Panc1 (cell line): ENCODE measurements around the gene MARCHF9. TPM values are rescaled to one million over a fixed set of nuclear protein-coding genes. Genes with fewer than 3 reads are reported as not detected.
A peak's percentile ranks its signal among the peaks of the same experiment; 100 is the strongest.

Experiments used
- ATAC-seq: fragments of 200-7000 bp; cut with Tn5 transposase; 2 replicates; pipeline ENCODE4 v1.9.1; 2020; ENCODE audit warnings: mild to moderate bottlenecking, moderate library complexity
- BruUV-seq: library from RNA; stranded (reverse); fragments of 400-500 nt; replicated peaks from 2 replicates; lab custom pipeline; 2021; lab: Mats Ljungman, UMichigan
- CTCF ChIA-PET: fragments of 300-600 bp; sonication (Branson Sonifier 250); formaldehyde crosslinking; loops from one replicate; lab custom pipeline; 2022; ENCODE audit warnings: antibody characterized with exemption; lab: Charles Lee
- POLR2A ChIA-PET: fragments of 300-600 bp; sonication (Branson Sonifier 250); formaldehyde crosslinking; loops from one replicate; lab custom pipeline; 2022; ENCODE audit warnings: antibody characterized with exemption; lab: Charles Lee
- DNase-seq: peaks from one replicate; pipeline ENCODE4 v3.0.0-alpha.2; 2010; ENCODE audit warnings: low read depth, low spot score
- H3K27ac ChIP-seq: 2 replicates; pipeline ENCODE4 v1.5.1; 2011; ENCODE audit warnings: mild to moderate bottlenecking, low read length, inconsistent platforms
- H3K27me3 ChIP-seq: fragments of 200-500 bp; sonication (Bioruptor generic); 2 replicates; pipeline ENCODE4 v1.6.0; 2014; ENCODE audit warnings: low read length, inconsistent platforms; ENCODE audit not compliant: control insufficient read depth, insufficient read depth
- H3K36me3 ChIP-seq: fragments of 200-500 bp; sonication (Bioruptor generic); 2 replicates; pipeline ENCODE4 v1.5.1; 2014; ENCODE audit warnings: inconsistent platforms, mild to moderate bottlenecking, low read length, moderate library complexity; ENCODE audit not compliant: control insufficient read depth, insufficient read depth
- H3K4me1 ChIP-seq: 2 replicates; pipeline ENCODE4 v1.5.1; 2011; ENCODE audit warnings: inconsistent platforms, mild to moderate bottlenecking, low read length, moderate library complexity; ENCODE audit not compliant: control insufficient read depth, insufficient read depth
- H3K4me3 ChIP-seq, 2 experiments: 2 replicates each; pipeline ENCODE4 v1.5.1; 2011 to 2012; ENCODE audit warnings: low read depth in 2 of 2, low read length in 2 of 2, mild to moderate bottlenecking in 2 of 2, inconsistent platforms in 1 of 2, moderate library complexity in 1 of 2
- H3K9me3 ChIP-seq: fragments of 200-500 bp; sonication (Bioruptor generic); 2 replicates; pipeline ENCODE4 v1.5.1; 2014; ENCODE audit warnings: low read depth, mild to moderate bottlenecking, inconsistent platforms, low read length, moderate library complexity; ENCODE audit not compliant: control insufficient read depth, insufficient read depth
- POLR2AphosphoS5 ChIP-seq: IDR thresholded peaks from 2 replicates; pipeline ENCODE4 v1.6.1; 2012; ENCODE audit warnings: mild to moderate bottlenecking, low read depth, low read length, moderate library complexity
- REST ChIP-seq, 2 experiments: IDR thresholded peaks; 2 replicates each; pipeline ENCODE4 v1.6.1; 2011 to 2012; ENCODE audit warnings: low read depth in 2 of 2, control low read depth in 1 of 2, low read length in 1 of 2, mild to moderate bottlenecking in 1 of 2, moderate library complexity in 1 of 2; ENCODE audit not compliant: insufficient read depth in 1 of 2
- SIN3A ChIP-seq: IDR thresholded peaks from 2 replicates; pipeline ENCODE4 v1.6.1; 2012; ENCODE audit warnings: low read depth, mild to moderate bottlenecking, low read length, moderate library complexity, borderline replicate concordance; ENCODE audit not compliant: insufficient read depth
- TCF7L2 ChIP-seq: IDR thresholded peaks from 2 replicates; pipeline ENCODE4 v1.6.1; 2011; ENCODE audit warnings: mild to moderate bottlenecking, low read depth, low read length, inconsistent platforms
- in situ Hi-C: cut with HindIII; loops from 2 replicates; pipeline ENCODE4 v1.10.0; 2016; ENCODE audit warnings: low sequenced_read_pairs, low pct_unique_long_range_greater_than_20kb
- intact Hi-C: fragments of 100-400 bp; cut with micrococcal nuclease; formaldehyde crosslinking; loops from one replicate; pipeline ENCODE4 v1.10.0; 2022; ENCODE audit not compliant: unreplicated experiment
- total RNA-seq: library from RNA; stranded (reverse); gene quantifications from one replicate; pipeline ENCODE4 v1.2.1, GENCODE V29; 2021; ENCODE audit not compliant: unreplicated experiment
- TF ChIP-seq, protein P1 (sequence below): fragments of 450-650 bp; IDR thresholded peaks from 2 replicates; pipeline ENCODE4 v1.5.1; 2017; ENCODE audit warnings: mild to moderate bottlenecking

The MARCHF9 gene
- total RNA-seq, 1 experiment from 2014 or later = 2.3 TPM

DNA sequence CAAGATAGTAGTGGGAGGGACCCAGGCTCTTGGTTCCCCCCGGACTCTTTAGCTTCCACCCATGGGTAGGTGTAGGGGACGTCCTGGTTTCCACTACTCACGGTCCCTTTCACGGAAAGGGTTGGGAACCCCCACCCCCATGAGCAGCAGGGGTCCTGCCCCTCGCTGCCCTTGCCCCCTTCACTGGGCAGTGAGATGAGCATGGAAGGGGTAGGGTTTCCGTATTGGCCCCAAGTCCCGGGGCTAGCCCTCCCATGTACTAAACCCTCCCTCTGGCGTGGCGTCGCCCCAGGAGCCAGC, 29.1 kb upstream of the MARCHF9 start:
- TF ChIP-seq, protein P1, sequence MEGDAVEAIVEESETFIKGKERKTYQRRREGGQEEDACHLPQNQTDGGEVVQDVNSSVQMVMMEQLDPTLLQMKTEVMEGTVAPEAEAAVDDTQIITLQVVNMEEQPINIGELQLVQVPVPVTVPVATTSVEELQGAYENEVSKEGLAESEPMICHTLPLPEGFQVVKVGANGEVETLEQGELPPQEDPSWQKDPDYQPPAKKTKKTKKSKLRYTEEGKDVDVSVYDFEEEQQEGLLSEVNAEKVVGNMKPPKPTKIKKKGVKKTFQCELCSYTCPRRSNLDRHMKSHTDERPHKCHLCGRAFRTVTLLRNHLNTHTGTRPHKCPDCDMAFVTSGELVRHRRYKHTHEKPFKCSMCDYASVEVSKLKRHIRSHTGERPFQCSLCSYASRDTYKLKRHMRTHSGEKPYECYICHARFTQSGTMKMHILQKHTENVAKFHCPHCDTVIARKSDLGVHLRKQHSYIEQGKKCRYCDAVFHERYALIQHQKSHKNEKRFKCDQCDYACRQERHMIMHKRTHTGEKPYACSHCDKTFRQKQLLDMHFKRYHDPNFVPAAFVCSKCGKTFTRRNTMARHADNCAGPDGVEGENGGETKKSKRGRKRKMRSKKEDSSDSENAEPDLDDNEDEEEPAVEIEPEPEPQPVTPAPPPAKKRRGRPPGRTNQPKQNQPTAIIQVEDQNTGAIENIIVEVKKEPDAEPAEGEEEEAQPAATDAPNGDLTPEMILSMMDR = no peak
- TF ChIP-seq REST (IDR thresholded peaks at IDR 0.05; ENCODE audit: insufficient read depth in 1 of 2, low read depth in 2 of 2, low read length in 1 of 2) = no peak
- no peak for TF ChIP-seq SIN3A
- TF ChIP-seq TCF7L2 = no peak
- TF ChIP-seq POLR2AphosphoS5 = no peak
- intact Hi-C loops = no loop called here
- in situ Hi-C loops = no loop called here
- Histone ChIP-seq H3K9me3 (no peaks in the 10 kb centered on the region), H3K27ac (peak overlapping the region; percentile 82), H3K27me3 (no peaks in the 10 kb centered on the region), H3K4me3 (peak overlapping the region; percentile 93), H3K36me3 (no peaks in the 10 kb centered on the region), H3K4me1 (peaks cover 4% of the 10 kb centered on the region; the same call in 1 of the 2 replicates)
- BruUV-seq = no TSS peak
- peak; percentile 11 for ATAC-seq
- no peak for DNase-seq
- CTCF ChIA-PET = interaction anchor here (0.6 to 2.0 kb wide), 7 partner anchors 9 to 100 kb away, joined by 3 to 12 read pairs (median 5); partner anchors contain the start of genes B4GALNT1 and TSPAN31
- POLR2A ChIA-PET = interaction anchor here (0.6 kb wide), 1 partner anchor 82 kb away, joined by 4 read pairs; no protein-coding TSS in a partner anchor

- H3K4me1 ChIP-seq = peaks cover 4% of the 10 kb centered on the region; the same call in 1 of the 2 replicates
- in situ Hi-C loops = no loop called here
- H3K9me3 ChIP-seq = no peaks in the 10 kb centered on the region
- POLR2A ChIA-PET = interaction anchor here (0.6 kb wide), 1 partner anchor 82 kb away, joined by 4 read pairs; no protein-coding TSS in a partner anchor
- H3K4me3 ChIP-seq = peak overlapping the region; percentile 93
- H3K36me3 ChIP-seq = no peaks in the 10 kb centered on the region
- no TSS peak for BruUV-seq
- H3K27ac ChIP-seq = peak overlapping the region; percentile 82
- H3K27me3 ChIP-seq = no peaks in the 10 kb centered on the region
- CTCF ChIA-PET = interaction anchor here (0.6 to 2.0 kb wide), 7 partner anchors 9 to 101 kb away, joined by 3 to 12 read pairs (median 5); partner anchors contain the start of genes B4GALNT1 and TSPAN31
- ATAC-seq = peak; percentile 95
- TF ChIP-seq POLR2AphosphoS5 (0 out of 2 replicates have a peak, but pooled peaks have one; percentile 17), TCF7L2 (no peak), SIN3A (no peak)
- TF ChIP-seq, protein P1 = peak; percentile 96
- DNase-seq = no peak
- intact Hi-C loops = no loop called here
Measured at GRCh38 chr12:57726151-57726883, 28.6 kb upstream of the MARCHF9 start.
